GM12878 (cell line): ENCODE measurements around the gene PLSCR1. TPM values are rescaled to one million over a fixed set of nuclear protein-coding genes. Genes with fewer than 3 reads are reported as not detected.

Experiments used
- BHLHE40 ChIP-seq, 2 experiments: fragments of 450-650 bp in 1 of 2; IDR thresholded peaks; 2 replicates each; pipeline ENCODE4 v1.6.1; 2011 to 2017; ENCODE audit warnings: low read depth in 2 of 2, borderline replicate concordance in 1 of 2, improper control_type of control experiment in 1 of 2, low read length in 1 of 2, mild to moderate bottlenecking in 1 of 2
- E2F8 ChIP-seq: fragments of 450-650 bp; IDR thresholded peaks from 2 replicates; pipeline ENCODE4 v1.6.1; 2018; ENCODE audit warnings: mild to moderate bottlenecking, low read depth, moderate library complexity; ENCODE audit not compliant: partially characterized antibody
- ESRRA ChIP-seq: IDR thresholded peaks from 2 replicates; pipeline ENCODE4 v1.6.1; 2012; ENCODE audit warnings: mild to moderate bottlenecking, low read length, improper control_type of control experiment
- IKZF1 ChIP-seq: fragments of 450-650 bp; conservative IDR thresholded peaks from 2 replicates; pipeline ENCODE4 v1.6.1; 2017; ENCODE audit warnings: antibody characterized with exemption, mild to moderate bottlenecking
- MYB ChIP-seq: fragments of 150-350 bp; IDR thresholded peaks from 2 replicates; pipeline ENCODE4 v1.6.1; 2014; ENCODE audit warnings: mild to moderate bottlenecking, low read depth, low read length, borderline replicate concordance
- PAX5 ChIP-seq: IDR thresholded peaks from 2 replicates; pipeline ENCODE4 v1.6.1; 2011; ENCODE audit warnings: low read depth, low read length, borderline replicate concordance
- POLR2A ChIP-seq: IDR thresholded peaks from 2 replicates; pipeline ENCODE4 v1.6.1; 2011; ENCODE audit warnings: low read depth, mild to moderate bottlenecking, low read length
- SIX5 ChIP-seq: IDR thresholded peaks from 2 replicates; pipeline ENCODE4 v1.6.1; 2011; ENCODE audit warnings: mild to moderate bottlenecking, low read depth, low read length, moderate library complexity; ENCODE audit not compliant: severe bottlenecking
- SP1 ChIP-seq: IDR thresholded peaks from one replicate; pipeline ENCODE4 v1.6.1; 2011; ENCODE audit warnings: low read depth, low read length
- TCF12 ChIP-seq: IDR thresholded peaks from 2 replicates; pipeline ENCODE4 v1.6.1; 2011; ENCODE audit warnings: low read depth, mild to moderate bottlenecking, low read length
- YBX1 ChIP-seq: fragments of 450-650 bp; IDR thresholded peaks from 2 replicates; pipeline ENCODE4 v1.6.1; 2016; ENCODE audit warnings: antibody characterized with exemption
- polyA plus RNA-seq, 11 experiments: library from polyadenylated mRNA; depleted of rRNA in 4 of 11; unstranded in 6 of 11; stranded (reverse) in 5 of 11; fragments of >200 nt; fragmentation: Nextera tagmentation in 4 of 11; fragmentation: Illumina TruSeq in 1 of 11; extraction: Ambion mirVana in 4 of 11; extraction: Trizol in 1 of 11; gene quantifications; 1 replicate in 1 of 11; 2 replicates in 10 of 11; pipeline versions ENCODE4 v1.2.1 to v1.2.3, GENCODE V29; 2011 to 2016; ENCODE audit warnings: inconsistent platforms in 2 of 11, missing spikeins in 2 of 11, low read depth in 1 of 11
- total RNA-seq, 4 experiments: library from RNA; depleted of rRNA in 3 of 4; stranded (reverse); fragments of >200 nt in 3 of 4; fragmentation: Illumina TruSeq in 1 of 4; extraction: Trizol in 1 of 4; gene quantifications; 2 replicates each; pipeline versions ENCODE4 v1.2.1 to v1.2.3, GENCODE V29; 2013 to 2021
- TF ChIP-seq, protein P1 (sequence below): fragments of 450-650 bp; formaldehyde crosslinking; IDR thresholded peaks from 2 replicates; pipeline ENCODE4 v1.5.0; 2022; ENCODE audit warnings: mild to moderate bottlenecking, missing genetic modification characterization
- TF ChIP-seq, protein P2 (sequence below): IDR thresholded peaks from 2 replicates; pipeline ENCODE4 v1.6.1; 2011; ENCODE audit warnings: borderline replicate concordance, low read depth, mild to moderate bottlenecking, moderate library complexity, mixed read lengths, low read length; ENCODE audit not compliant: insufficient read depth; ENCODE audit errors: extremely low read length
- TF ChIP-seq, protein P3 (sequence below): IDR thresholded peaks from 2 replicates; pipeline ENCODE4 v1.6.1; 2011; ENCODE audit warnings: low read depth, low read length, improper control_type of control experiment, borderline replicate concordance

Gene PLSCR1
- total and polyA plus RNA-seq, 10 of the 15 experiments (the other 5 are each of a cell fraction or from before 2014, with no cell fraction given) = 35.4 to 77.8 (median 41.1) TPM

DNA sequence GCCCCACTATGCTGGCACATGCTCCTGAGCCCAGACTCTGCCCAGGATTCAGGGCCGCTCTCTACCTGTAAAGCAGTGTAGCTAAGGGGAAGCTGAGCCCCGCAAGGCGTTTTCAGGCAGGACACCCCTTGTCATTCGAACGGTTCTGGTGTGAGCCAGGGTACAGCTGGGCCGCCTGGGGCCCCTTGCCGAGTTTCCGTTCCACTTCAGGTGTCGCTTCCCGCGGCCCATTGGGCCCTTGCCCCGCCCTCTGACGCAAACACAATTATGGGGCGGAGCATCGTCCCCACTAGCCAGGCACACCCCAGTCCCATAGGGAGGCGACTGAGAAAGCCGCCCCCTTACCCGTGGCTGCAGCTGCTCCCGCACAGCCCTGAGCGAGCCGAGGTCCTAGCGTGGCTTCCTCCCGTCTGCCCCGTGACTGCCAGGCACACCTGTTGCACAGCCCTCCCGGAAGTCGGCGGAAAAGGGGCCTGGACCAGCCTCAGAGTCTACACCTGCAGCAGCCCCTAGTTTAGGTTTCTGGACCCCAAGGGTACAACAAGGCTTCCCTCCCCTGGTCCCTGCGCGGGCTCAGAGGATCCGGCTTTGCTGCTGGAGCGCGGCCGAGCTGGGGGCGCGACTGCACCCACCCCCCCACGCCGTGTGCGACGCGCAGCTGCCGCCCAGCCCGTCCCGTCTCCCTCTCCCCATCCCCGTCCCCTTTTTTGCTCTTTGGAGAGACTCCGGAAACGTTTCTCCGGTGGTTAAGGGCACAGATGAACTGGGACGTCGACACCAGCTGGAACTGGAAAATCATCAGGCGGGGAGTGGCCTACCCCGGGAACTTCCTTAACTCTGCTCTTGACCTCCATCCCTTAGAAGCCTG is 75.0 kb downstream of the PLSCR1 start, which contains the start of gene PLSCR2 (continued):
- TF ChIP-seq, protein P1, sequence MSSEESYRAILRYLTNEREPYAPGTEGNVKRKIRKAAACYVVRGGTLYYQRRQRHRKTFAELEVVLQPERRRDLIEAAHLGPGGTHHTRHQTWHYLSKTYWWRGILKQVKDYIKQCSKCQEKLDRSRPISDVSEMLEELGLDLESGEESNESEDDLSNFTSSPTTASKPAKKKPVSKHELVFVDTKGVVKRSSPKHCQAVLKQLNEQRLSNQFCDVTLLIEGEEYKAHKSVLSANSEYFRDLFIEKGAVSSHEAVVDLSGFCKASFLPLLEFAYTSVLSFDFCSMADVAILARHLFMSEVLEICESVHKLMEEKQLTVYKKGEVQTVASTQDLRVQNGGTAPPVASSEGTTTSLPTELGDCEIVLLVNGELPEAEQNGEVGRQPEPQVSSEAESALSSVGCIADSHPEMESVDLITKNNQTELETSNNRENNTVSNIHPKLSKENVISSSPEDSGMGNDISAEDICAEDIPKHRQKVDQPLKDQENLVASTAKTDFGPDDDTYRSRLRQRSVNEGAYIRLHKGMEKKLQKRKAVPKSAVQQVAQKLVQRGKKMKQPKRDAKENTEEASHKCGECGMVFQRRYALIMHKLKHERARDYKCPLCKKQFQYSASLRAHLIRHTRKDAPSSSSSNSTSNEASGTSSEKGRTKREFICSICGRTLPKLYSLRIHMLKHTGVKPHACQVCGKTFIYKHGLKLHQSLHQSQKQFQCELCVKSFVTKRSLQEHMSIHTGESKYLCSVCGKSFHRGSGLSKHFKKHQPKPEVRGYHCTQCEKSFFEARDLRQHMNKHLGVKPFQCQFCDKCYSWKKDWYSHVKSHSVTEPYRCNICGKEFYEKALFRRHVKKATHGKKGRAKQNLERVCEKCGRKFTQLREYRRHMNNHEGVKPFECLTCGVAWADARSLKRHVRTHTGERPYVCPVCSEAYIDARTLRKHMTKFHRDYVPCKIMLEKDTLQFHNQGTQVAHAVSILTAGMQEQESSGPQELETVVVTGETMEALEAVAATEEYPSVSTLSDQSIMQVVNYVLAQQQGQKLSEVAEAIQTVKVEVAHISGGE (CRISPR knock-in tag) = no peak
- TF ChIP-seq PAX5 (no peak; the same call in 1 of the 2 replicates), SIX5 (no peak), BHLHE40 (IDR thresholded peaks at IDR 0.05; ENCODE audit: borderline replicate concordance in 1 of 2, low read depth in 2 of 2, low read length in 1 of 2) (no peak), POLR2A (peak; percentile 70), SP1 (no peak), YBX1 (no peak), E2F8 (no peak), TCF12 (peak; percentile 50; the same call in 1 of the 2 replicates), IKZF1 (0 out of 2 replicates have a peak, but pooled peaks have one; percentile 9), MYB (no peak), ESRRA (no peak)
- TF ChIP-seq, protein P2, sequence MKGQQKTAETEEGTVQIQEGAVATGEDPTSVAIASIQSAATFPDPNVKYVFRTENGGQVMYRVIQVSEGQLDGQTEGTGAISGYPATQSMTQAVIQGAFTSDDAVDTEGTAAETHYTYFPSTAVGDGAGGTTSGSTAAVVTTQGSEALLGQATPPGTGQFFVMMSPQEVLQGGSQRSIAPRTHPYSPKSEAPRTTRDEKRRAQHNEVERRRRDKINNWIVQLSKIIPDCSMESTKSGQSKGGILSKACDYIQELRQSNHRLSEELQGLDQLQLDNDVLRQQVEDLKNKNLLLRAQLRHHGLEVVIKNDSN = peak; percentile 37
- TF ChIP-seq, protein P3, sequence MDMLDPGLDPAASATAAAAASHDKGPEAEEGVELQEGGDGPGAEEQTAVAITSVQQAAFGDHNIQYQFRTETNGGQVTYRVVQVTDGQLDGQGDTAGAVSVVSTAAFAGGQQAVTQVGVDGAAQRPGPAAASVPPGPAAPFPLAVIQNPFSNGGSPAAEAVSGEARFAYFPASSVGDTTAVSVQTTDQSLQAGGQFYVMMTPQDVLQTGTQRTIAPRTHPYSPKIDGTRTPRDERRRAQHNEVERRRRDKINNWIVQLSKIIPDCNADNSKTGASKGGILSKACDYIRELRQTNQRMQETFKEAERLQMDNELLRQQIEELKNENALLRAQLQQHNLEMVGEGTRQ = no peak
